ENCODE measurements around the gene STH. TPM values are rescaled to one million over a fixed set of nuclear protein-coding genes. Genes with fewer than 3 reads are reported as not detected.

The STH gene
- total and polyA plus RNA-seq, 9 of the 15 experiments (the other 6 are each of a cell fraction or from before 2014, with no cell fraction given), result not detected

GRCh38 chr17:45997166-45997565 is 1.9 kb upstream of the STH start:
- no peaks in the 10 kb centered on the region for H3K79me2 ChIP-seq (ENCODE audit: control insufficient read depth, insufficient read depth, low read length)
- FAIRE-seq (no peak), ATAC-seq (no peak), DNase-seq (ENCODE audit: extremely low read depth in 1 of 4, low spot score in 3 of 4) (no peak)
- BruUV-seq (replicated peaks), result no TSS peak
- no peaks in the 10 kb centered on the region for H3K9me1 ChIP-seq (ENCODE audit: control insufficient read depth, insufficient read depth, low read length)
- H3K4me1 ChIP-seq (replicated peaks in 1 of 2; ENCODE audit: control insufficient read depth in 2 of 2, insufficient read depth in 2 of 2, low read length in 2 of 2), result peaks cover 0 to 16% of the 10 kb centered on the region in 2 experiments; a peak in 3 of 5 replicates
- in situ Hi-C loops (cut with MboI), result loop anchor here (25.0 kb wide), 1 partner anchor 840 kb away; no protein-coding TSS in a partner anchor
- no peaks in the 10 kb centered on the region for H3K36me3 ChIP-seq (ENCODE audit: control insufficient read depth, insufficient read depth, low read length)
- no peak overlapping the region for H2AFZ ChIP-seq (ENCODE audit: low read depth, low read length)
- H4K20me1 ChIP-seq (replicated peaks; ENCODE audit: control insufficient read depth, insufficient read depth, low read length), result no peaks in the 10 kb centered on the region
- TF ChIP-seq ZZZ3 (IDR thresholded peaks at IDR 0.05) (no peak), NFATC3 (IDR thresholded peaks at IDR 0.05) (no peak), ZNF57 (CRISPR knock-in tag; IDR thresholded peaks at IDR 0.05) (no peak), XRCC5 (IDR thresholded peaks at IDR 0.05; ENCODE audit: low read depth, low read length) (no peak)
- no peak overlapping the region for H3K27ac ChIP-seq (ENCODE audit: extremely low read depth, low read depth, low read length)
- 58% methylated on average over 6 of the region's 13 CpGs for WGBS (ENCODE audit: insufficient coverage, low coverage, missing lambda C conversion rate)
- POLR2A ChIA-PET, result interaction anchor here (0.6 kb wide), 1 partner anchor 837 kb away, joined by 3 read pairs; no protein-coding TSS in a partner anchor
- no peak overlapping the region for H3K4me3 ChIP-seq
- CTCF ChIA-PET (ENCODE audit: low intra/inter-chr PET ratio), result no interaction called here
- H3K4me2 ChIP-seq (ENCODE audit: insufficient read depth, low read length), result no peak overlapping the region
- H3K9ac ChIP-seq (ENCODE audit: insufficient read depth in 1 of 2, low read depth in 2 of 2, low read length in 2 of 2), result no peak overlapping the region
- intact Hi-C loops (cut with micrococcal nuclease), result no loop called here
- H3K9me3 ChIP-seq (replicated peaks; ENCODE audit: control insufficient read depth, insufficient read depth, low read depth, low read length), result no peaks in the 10 kb centered on the region
- H3K27me3 ChIP-seq (ENCODE audit: control insufficient read depth in 2 of 2, insufficient read depth in 2 of 2, low read length in 2 of 2), result no peaks in the 10 kb centered on the region

GRCh38 chr17:45997624-45998023 is 1.4 kb upstream of the STH start:
- ChIA-PET POLR2A (no interaction called here), CTCF (ENCODE audit: low intra/inter-chr PET ratio) (no interaction called here)
- H3K9me1 ChIP-seq (ENCODE audit: control insufficient read depth, insufficient read depth, low read length), result no peaks in the 10 kb centered on the region
- H3K9me3 ChIP-seq (replicated peaks; ENCODE audit: control insufficient read depth, insufficient read depth, low read depth, low read length), result no peaks in the 10 kb centered on the region
- H3K36me3 ChIP-seq (ENCODE audit: control insufficient read depth, insufficient read depth, low read length), result no peaks in the 10 kb centered on the region
- in situ Hi-C loops (cut with MboI), result loop anchor here (25.0 kb wide), 1 partner anchor 840 kb away; no protein-coding TSS in a partner anchor
- ATAC-seq (no peak), DNase-seq (ENCODE audit: extremely low read depth in 1 of 4, low spot score in 3 of 4) (no peak), FAIRE-seq (no peak)
- no peaks in the 10 kb centered on the region for H4K20me1 ChIP-seq (replicated peaks; ENCODE audit: control insufficient read depth, insufficient read depth, low read length)
- no peaks in the 10 kb centered on the region for H3K27me3 ChIP-seq (ENCODE audit: control insufficient read depth in 2 of 2, insufficient read depth in 2 of 2, low read length in 2 of 2)
- H3K4me2 ChIP-seq (ENCODE audit: insufficient read depth, low read length), result no peak overlapping the region
- no peak overlapping the region for H3K27ac ChIP-seq (ENCODE audit: extremely low read depth, low read depth, low read length)
- no peak for TF ChIP-seq SREBF1 (IDR thresholded peaks at IDR 0.05; ENCODE audit: borderline replicate concordance, low read depth, low read length)
- TF ChIP-seq LARP7 (IDR thresholded peaks at IDR 0.05), result no peak
- TF ChIP-seq ERF (CRISPR knock-in tag; IDR thresholded peaks at IDR 0.05), result no peak
- TF ChIP-seq ZNF696 (CRISPR knock-in tag; conservative IDR thresholded peaks at IDR 0.05), result no peak
- TF ChIP-seq, protein P1, sequence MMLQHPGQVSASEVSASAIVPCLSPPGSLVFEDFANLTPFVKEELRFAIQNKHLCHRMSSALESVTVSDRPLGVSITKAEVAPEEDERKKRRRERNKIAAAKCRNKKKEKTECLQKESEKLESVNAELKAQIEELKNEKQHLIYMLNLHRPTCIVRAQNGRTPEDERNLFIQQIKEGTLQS (IDR thresholded peaks at IDR 0.05), result peak; percentile 75
- TF ChIP-seq, protein P1 (CRISPR knock-in tag; conservative IDR thresholded peaks at IDR 0.05), result no peak
- no peak for TF ChIP-seq SPI1 (IDR thresholded peaks at IDR 0.05; ENCODE audit: borderline replicate concordance, low read depth, low read length)
- TF ChIP-seq KDM1A (IDR thresholded peaks at IDR 0.05), result no peak
- TF ChIP-seq, protein P2, sequence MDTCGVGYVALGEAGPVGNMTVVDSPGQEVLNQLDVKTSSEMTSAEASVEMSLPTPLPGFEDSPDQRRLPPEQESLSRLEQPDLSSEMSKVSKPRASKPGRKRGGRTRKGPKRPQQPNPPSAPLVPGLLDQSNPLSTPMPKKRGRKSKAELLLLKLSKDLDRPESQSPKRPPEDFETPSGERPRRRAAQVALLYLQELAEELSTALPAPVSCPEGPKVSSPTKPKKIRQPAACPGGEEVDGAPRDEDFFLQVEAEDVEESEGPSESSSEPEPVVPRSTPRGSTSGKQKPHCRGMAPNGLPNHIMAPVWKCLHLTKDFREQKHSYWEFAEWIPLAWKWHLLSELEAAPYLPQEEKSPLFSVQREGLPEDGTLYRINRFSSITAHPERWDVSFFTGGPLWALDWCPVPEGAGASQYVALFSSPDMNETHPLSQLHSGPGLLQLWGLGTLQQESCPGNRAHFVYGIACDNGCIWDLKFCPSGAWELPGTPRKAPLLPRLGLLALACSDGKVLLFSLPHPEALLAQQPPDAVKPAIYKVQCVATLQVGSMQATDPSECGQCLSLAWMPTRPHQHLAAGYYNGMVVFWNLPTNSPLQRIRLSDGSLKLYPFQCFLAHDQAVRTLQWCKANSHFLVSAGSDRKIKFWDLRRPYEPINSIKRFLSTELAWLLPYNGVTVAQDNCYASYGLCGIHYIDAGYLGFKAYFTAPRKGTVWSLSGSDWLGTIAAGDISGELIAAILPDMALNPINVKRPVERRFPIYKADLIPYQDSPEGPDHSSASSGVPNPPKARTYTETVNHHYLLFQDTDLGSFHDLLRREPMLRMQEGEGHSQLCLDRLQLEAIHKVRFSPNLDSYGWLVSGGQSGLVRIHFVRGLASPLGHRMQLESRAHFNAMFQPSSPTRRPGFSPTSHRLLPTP (IDR thresholded peaks at IDR 0.05; ENCODE audit: borderline replicate concordance, extremely low read depth, insufficient read length), result no peak
- H3K9ac ChIP-seq (ENCODE audit: insufficient read depth in 1 of 2, low read depth in 2 of 2, low read length in 2 of 2), result no peak overlapping the region; a peak in 1 of 4 replicates
- H2AFZ ChIP-seq (ENCODE audit: low read depth, low read length), result no peak overlapping the region; the same call in 1 of the 2 replicates
- no TSS peak for BruUV-seq (replicated peaks)
- peaks cover 0 to 18% of the 10 kb centered on the region in 2 experiments; a peak in 2 of 5 replicates for H3K4me1 ChIP-seq (replicated peaks in 1 of 2; ENCODE audit: control insufficient read depth in 2 of 2, insufficient read depth in 2 of 2, low read length in 2 of 2)
- H3K4me3 ChIP-seq, result no peak overlapping the region
- intact Hi-C loops (cut with micrococcal nuclease), result no loop called here
- H3K79me2 ChIP-seq (ENCODE audit: control insufficient read depth, insufficient read depth, low read length), result no peaks in the 10 kb centered on the region
- WGBS (ENCODE audit: insufficient coverage, low coverage, missing lambda C conversion rate), result 68% methylated on average over 9 of the region's 9 CpGs

All from K562 (cell line).